Measurements from ENCODE around the gene SCAP.

Gene SCAP

DNA sequence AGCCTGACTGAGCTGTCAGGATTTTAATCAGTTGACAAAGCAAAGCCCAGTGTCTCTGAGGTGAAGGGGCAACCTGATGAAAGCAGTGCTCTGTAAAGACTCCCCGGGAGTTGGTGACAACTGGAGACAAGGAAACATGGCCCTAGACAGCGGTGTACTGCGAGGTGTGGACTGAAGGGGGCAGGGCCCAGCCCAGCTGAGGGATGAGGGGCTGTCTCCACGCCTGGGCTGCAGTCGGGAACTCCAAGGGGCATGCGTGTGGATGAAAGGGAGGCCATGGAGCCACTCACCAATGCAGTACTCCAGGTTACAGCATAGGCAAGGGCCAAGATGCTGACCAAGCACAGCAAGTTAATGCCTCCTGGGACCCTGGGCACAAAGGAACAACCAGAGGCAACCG, 45.1 kb downstream of the SCAP start:
- DNase-seq (ENCODE audit: low spot score), result no peak

- DNase-seq (ENCODE audit: low spot score), result no peak
Measured at GRCh38 chr3:47429476-47430270, 46.1 kb downstream of the SCAP start.

DNA sequence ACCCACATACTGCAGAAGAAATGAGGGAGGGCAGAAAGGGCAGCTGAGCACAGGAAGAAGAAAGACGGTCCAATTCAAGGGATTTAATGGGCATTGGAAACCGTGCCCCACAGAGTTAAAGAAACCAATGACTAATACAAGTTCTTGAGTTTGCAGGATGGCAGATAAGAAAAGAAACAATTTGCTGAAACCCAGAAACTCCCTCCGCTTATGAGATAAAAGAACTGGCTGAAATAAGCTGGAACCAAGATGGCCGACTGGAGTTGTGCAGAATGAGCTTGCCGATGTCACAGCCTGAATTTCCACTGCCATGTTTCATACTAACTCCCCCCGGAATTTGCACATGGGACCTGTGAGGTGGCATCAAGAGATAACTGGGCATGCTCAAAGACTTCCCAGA, 47.1 kb downstream of the SCAP start:
- DNase-seq (ENCODE audit: low spot score), result peak; percentile 46

- DNase-seq (ENCODE audit: low spot score), result no peak
Measured at GRCh38 chr3:47427866-47428265, 47.9 kb downstream of the SCAP start.

GRCh38 chr3:47425959-47426358, 49.8 kb downstream of the SCAP start:
- no peak for DNase-seq (ENCODE audit: low spot score)

DNA sequence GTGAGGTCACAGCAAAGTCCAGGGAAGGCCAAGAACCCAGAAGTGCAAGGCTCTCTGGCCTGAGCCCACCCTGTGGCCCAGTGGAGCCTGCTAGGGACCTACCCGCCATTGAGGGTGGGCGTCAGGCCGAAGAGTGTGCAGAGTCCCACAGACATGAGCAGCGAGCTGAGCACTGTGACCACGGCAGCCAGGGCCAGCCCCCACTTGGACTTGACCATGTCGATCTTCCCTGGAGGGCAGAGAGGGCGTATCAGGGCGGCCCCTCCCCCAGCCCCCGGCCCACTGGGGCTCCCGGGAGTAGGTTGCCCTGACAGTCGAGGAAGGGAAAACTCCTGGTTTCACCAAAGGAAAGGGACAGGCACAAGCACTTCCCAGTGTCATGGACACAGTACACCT, 50.4 kb downstream of the SCAP start:
- no peak for DNase-seq (ENCODE audit: low spot score)

DNA sequence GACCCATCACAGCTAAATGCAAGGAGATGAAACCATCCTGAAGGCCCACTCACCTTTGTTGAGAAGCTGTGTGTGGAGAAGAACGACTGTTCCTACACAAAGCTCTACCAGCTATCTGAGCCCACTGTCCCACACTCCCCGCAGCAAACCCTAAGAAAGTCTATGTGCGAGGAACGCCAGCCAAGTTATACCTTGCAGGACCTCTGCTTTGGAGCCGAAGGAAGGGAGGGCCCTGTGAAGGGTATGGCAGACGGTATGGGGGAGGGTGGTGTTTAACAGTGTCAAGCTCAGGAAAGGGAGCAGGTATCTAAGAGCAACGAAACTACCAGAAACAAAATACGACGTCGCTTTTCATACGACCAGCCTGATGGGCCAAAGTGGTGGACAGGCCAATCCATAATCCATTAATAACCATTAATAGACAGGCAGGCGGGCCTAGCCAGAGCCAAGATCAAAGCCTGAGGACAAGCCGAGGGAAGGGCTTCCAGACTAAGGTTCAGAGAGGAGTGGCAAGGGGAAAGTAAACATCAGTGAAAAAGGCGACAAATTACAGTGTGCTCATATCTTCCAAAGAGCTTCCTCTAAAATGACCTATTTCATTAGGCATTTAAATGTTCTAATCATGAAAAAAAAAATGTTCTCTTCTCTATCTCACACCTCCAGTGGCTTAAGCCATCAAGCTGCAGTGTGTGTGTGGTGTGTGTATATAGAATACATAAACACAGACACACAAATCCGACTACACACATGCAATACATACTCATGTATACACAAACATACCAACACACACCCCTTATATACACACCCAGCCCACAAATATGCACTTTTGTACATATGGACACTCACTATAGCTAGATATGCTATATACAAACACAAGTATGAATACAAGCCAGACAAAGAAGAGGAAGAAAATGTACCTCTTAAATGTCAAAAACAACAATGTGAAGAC, 51.0 kb downstream of the SCAP start:
- no peak for DNase-seq (ENCODE audit: low spot score)

GRCh38 chr3:47423548-47424145, 52.1 kb downstream of the SCAP start:
- DNase-seq (ENCODE audit: low spot score), result no peak

GRCh38 chr3:47422743-47423142, 53.0 kb downstream of the SCAP start:
- DNase-seq (ENCODE audit: low spot score), result no peak

GRCh38 chr3:47421741-47422649, 53.7 kb downstream of the SCAP start:
- peak; percentile 24 for DNase-seq (ENCODE audit: low spot score)

DNA sequence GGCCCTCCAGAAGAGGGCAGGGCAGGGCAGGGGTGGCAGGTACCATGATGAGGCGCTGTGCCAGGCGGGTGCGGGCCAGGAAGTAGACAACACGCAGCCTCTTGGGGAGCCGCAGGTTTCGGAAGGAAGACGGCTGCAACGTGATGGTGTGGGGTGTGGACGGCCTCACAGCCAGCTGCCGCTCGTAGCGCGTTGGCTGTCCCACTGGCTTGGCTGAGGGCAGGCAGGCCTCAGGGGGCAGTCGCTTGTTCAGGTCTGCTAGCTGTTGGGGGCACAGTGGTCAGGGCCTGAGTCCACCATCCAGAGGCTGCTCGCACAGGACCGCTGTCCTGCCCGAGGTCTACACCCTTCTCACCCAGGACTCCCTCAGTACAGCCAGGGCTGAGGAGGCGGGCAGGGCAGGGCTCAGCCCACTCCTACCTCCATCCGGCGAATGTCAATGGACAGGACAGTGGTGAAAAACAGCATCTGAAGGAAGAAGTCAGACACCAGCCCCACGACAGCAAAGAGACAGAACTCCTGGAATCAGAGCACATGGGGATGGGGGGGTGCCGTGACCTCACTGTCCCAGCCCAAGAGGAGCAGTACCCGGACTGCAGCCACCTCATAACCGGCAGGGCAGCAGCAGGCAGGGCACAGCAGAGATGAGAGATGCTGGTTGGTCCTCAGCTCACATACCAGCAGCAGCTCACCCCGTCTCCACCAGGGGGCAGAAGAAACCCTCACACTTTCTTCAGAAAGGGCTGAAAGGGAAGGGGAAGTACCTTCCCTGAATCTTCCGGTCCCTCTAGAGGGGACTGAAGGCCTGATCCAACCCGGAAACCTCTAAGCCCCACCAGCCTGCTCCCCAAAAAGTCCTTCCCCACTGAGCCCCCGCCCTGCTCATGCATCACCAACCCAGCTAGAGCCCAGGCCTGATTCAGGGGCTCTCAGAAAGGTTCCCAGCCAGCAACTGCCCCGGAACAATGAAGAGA, 54.9 kb downstream of the SCAP start:
- peak; percentile 86 for DNase-seq (ENCODE audit: low spot score)

DNA sequence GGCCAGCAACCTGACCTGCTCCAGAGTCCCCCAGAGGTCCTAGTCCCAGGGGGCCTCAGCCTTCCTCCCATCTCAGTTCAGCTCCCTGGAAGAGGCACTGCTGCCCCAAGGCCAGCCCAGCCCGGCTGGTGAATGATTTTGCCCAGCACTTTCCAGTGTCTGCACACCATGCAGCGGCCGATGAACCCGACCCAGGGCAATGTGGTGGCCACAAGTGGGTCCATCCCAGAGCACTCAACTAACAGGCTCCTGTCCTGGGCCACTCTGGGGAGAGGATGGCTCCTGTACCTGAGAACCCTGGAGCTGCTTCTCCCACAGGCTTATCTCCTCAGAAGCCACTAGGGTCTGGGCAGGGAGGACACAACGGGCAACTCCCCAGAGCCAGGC, 55.7 kb downstream of the SCAP start:
- no peak for DNase-seq (ENCODE audit: low spot score)

- no peak for DNase-seq (ENCODE audit: low spot score)
Measured at GRCh38 chr3:47419083-47420043, 56.4 kb downstream of the SCAP start.

DNA sequence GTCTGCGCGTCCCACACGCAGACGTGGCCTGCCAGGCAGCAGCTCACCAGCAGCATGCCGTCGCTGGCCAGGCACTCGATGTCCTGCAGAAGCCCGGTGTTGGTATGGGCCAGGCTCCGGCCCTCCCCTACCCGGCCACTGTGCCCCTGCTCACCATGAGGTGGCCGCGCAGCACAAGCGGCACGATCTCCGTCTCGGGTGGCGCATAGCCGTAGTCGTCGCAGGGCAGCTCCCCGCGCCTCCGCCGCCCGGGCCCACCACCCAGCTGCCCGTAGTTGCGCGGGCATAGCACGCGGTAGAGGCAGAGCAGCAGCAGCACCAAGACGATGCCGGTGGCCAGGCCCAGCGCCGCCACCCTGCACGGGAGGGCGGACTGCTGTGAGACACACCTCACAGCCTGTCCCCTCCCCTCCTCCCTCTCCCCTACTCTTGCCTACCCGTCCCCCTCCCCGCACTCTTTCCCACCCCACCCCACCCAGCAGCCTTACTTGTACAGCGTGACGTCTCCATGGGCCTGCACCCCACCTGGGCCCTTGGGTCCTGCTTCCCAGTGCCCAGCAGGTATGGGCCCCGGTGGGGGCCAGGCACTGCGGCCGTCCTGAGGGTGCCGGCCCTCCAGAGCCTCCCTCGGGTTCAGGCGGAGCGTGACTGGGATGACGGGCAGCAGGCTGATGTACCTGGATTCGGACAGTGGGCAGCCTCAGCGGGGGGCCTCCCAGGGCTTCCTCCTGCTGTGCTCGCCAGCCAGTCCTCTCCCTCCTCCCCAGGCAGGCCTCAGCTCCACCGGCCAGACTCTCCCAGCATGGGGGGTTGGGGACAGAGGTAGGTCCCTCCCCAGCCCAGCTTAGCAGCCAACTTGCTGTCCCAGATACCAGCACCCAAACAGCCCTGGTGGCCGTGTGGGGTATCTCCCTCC, 57.3 kb downstream of the SCAP start:
- no peak for DNase-seq (ENCODE audit: low spot score)

DNA sequence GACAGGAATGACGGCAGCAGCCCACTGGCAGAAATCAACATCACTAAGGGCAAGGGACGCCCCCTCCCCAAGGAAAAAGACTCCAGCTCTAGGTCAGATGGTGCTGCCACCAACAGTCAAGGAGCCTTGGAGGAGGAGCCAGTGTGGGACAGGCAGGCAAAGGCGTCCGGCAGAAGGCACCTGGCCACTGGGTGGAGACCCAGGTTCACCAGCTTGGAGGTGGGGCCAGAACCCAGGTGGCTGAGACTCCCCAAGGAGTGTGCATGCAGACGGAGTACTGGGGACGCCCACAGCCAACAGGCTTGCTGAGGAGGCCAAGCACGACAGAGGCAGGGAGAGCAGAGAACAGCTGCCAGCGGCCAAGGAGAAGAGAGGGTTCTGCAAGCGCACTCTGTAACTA, 59.7 kb downstream of the SCAP start:
- DNase-seq (ENCODE audit: low spot score), result no peak

- no peak for DNase-seq (ENCODE audit: low spot score)
Measured at GRCh38 chr3:47414666-47415587, 60.8 kb downstream of the SCAP start.

GRCh38 chr3:47414161-47414564, 61.6 kb downstream of the SCAP start:
- no peak for DNase-seq (ENCODE audit: low spot score)
